Fibroblast of villous mesenchyme (primary cell): Measurements from ENCODE around the gene SPATA6. TPM values are rescaled to one million over a fixed set of nuclear protein-coding genes. Genes with fewer than 3 reads are reported as not detected.

Experiments used
- DNase-seq: peaks from one replicate; pipeline ENCODE4 v3.0.0-alpha.2; 2010; ENCODE audit warnings: low read depth
- H3K4me3 ChIP-seq: 2 replicates; pipeline ENCODE4 v1.5.1; 2011; ENCODE audit warnings: low read depth, mild to moderate bottlenecking, low read length
- CTCF ChIP-seq: IDR thresholded peaks from 2 replicates; pipeline ENCODE4 v1.5.1; 2012; ENCODE audit warnings: low read depth, mild to moderate bottlenecking, low read length; ENCODE audit not compliant: insufficient read depth
- total RNA-seq: library from RNA; depleted of rRNA; stranded (reverse); fragments of >200 nt; gene quantifications from 2 replicates; pipeline ENCODE4 v1.2.3, GENCODE V29; 2012

Gene SPATA6
- total RNA-seq, 1 donor, result 4.7 TPM

- TF ChIP-seq CTCF, result no peak
- no peak overlapping the region for H3K4me3 ChIP-seq
- no peak for DNase-seq
Measured at GRCh38 chr1:48266576-48266975, 205.4 kb downstream of the SPATA6 start.

GRCh38 chr1:48263041-48263440 lies 209.0 kb downstream of the SPATA6 start:
- TF ChIP-seq CTCF, result no peak
- DNase-seq, result no peak
- H3K4me3 ChIP-seq, result no peak overlapping the region

GRCh38 chr1:48261881-48262400 lies 210.1 kb downstream of the SPATA6 start:
- no peak overlapping the region for H3K4me3 ChIP-seq
- no peak for TF ChIP-seq CTCF
- DNase-seq, result no peak

GRCh38 chr1:48258106-48258505 lies 213.9 kb downstream of the SPATA6 start:
- no peak for TF ChIP-seq CTCF
- no peak overlapping the region for H3K4me3 ChIP-seq
- DNase-seq, result no peak

- no peak for DNase-seq
- TF ChIP-seq CTCF, result no peak
- H3K4me3 ChIP-seq, result no peak overlapping the region
Measured at GRCh38 chr1:48254254-48254653, 217.8 kb downstream of the SPATA6 start.

GRCh38 chr1:48251821-48252220 lies 220.2 kb downstream of the SPATA6 start:
- DNase-seq, result no peak
- no peak overlapping the region for H3K4me3 ChIP-seq
- no peak for TF ChIP-seq CTCF

- no peak overlapping the region for H3K4me3 ChIP-seq
- no peak for DNase-seq
- TF ChIP-seq CTCF, result no peak
Measured at GRCh38 chr1:48251323-48251722, 220.7 kb downstream of the SPATA6 start.
